Measurements from ENCODE around the gene RAPGEF3.

The RAPGEF3 gene

DNA sequence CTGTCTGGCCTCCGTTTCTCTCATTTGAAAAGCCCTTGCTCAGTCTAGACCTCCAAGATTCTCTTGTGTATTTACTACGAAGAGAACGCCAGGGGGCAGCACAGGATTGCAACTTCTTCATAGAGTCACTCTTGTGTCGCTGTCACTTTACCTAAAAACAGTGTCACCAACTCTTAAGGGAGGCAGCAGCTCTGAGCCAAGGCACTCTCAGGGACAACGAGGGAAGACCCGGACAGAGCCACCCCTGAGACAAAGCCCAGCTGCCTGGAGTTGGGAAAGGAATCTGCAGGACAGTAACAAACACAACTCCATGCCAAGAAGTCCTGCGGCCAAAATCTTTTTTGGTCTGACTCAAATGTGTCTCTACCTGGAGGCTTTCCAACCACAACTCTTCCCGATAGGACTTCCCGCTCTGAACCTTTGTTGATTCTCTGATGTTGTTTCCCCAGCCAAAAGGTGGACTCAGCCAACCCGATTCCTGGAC is 43.2 kb downstream of the RAPGEF3 start:
- Histone ChIP-seq H3K27me3 (replicated peaks; ENCODE audit: control insufficient read depth, insufficient read depth, low read length) (no peaks in the 10 kb centered on the region), H3K36me3 (ENCODE audit: control insufficient read depth, insufficient read depth, low read length) (no peaks in the 10 kb centered on the region), H3K4me3 (replicated peaks; ENCODE audit: low read depth, low read length) (no peak overlapping the region)
- peak; percentile 34 for DNase-seq (ENCODE audit: extremely low read depth, insufficient read length)
- peak; percentile 65 for TF ChIP-seq CTCF (IDR thresholded peaks at IDR 0.05; ENCODE audit: insufficient read depth, low read length, poor library complexity, severe bottlenecking)

DNA sequence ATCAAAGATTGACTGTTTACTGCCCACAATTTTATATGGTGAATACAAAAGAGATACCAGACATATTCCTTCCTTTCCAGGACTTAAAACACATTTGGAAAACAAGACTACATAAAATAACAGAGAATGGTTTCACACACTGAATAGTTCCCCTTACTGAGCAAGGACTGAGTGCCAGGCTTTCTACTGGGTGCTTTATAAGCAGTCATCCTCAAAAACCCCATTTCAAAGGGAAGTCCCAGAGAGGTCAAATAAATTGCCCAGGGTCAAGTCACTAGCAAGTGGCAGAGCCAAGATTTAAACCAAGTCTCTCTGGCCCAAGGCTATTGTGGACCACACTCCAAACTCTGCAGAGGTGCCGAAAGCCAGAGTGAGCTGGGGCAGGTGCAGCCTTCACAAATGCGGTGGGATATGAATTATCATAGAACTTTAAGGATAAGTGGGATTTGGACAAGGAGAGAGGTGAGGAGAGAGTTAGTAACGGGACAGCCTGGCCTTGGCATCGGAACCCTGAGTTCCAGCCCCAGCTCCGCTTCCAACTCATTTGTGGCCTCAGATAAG is 43.8 kb downstream of the RAPGEF3 start:
- H3K36me3 ChIP-seq (ENCODE audit: control insufficient read depth, insufficient read depth, low read length) = no peaks in the 10 kb centered on the region
- no peak for TF ChIP-seq CTCF (IDR thresholded peaks at IDR 0.05; ENCODE audit: insufficient read depth, low read length, poor library complexity, severe bottlenecking)
- DNase-seq (ENCODE audit: extremely low read depth, insufficient read length) = peak; percentile 28
- H3K27me3 ChIP-seq (replicated peaks; ENCODE audit: control insufficient read depth, insufficient read depth, low read length) = no peaks in the 10 kb centered on the region
- H3K4me3 ChIP-seq (replicated peaks; ENCODE audit: low read depth, low read length) = no peak overlapping the region

DNA sequence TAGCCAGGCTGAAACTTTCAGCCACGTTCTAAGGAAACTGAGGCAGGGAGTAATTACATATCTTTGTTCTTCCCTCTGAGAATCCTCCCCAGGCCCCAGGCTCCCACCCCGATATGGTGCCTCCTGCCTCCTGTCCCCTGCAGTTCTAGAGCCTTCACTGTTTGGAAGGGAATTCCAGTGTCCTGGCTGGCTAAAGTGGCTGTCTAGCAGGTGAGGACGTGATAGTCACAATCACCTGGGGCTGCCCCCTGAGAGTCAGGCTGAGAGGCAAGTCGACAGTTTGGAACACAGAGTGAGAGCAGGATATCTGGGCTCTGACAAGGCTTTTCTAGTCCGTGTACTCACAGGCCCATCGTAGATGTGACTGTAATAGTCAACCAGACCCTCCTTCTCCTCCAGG is 46.5 kb downstream of the RAPGEF3 start:
- H3K27me3 ChIP-seq (replicated peaks; ENCODE audit: control insufficient read depth, insufficient read depth, low read length) = no peaks in the 10 kb centered on the region
- no peak for TF ChIP-seq CTCF (IDR thresholded peaks at IDR 0.05; ENCODE audit: insufficient read depth, low read length, poor library complexity, severe bottlenecking)
- H3K4me3 ChIP-seq (replicated peaks; ENCODE audit: low read depth, low read length) = no peak overlapping the region
- DNase-seq (ENCODE audit: extremely low read depth, insufficient read length) = no peak
- H3K36me3 ChIP-seq (ENCODE audit: control insufficient read depth, insufficient read depth, low read length) = no peaks in the 10 kb centered on the region

GRCh38 chr12:47711448-47711847 is 47.2 kb downstream of the RAPGEF3 start:
- Histone ChIP-seq H3K27me3 (replicated peaks; ENCODE audit: control insufficient read depth, insufficient read depth, low read length) (no peaks in the 10 kb centered on the region), H3K4me3 (replicated peaks; ENCODE audit: low read depth, low read length) (no peak overlapping the region), H3K36me3 (ENCODE audit: control insufficient read depth, insufficient read depth, low read length) (no peaks in the 10 kb centered on the region)
- no peak for TF ChIP-seq CTCF (IDR thresholded peaks at IDR 0.05; ENCODE audit: insufficient read depth, low read length, poor library complexity, severe bottlenecking)
- DNase-seq (ENCODE audit: extremely low read depth, insufficient read length) = no peak

- H3K27me3 ChIP-seq (replicated peaks; ENCODE audit: control insufficient read depth, insufficient read depth, low read length) = no peaks in the 10 kb centered on the region
- no peak overlapping the region for H3K4me3 ChIP-seq (replicated peaks; ENCODE audit: low read depth, low read length)
- DNase-seq (ENCODE audit: extremely low read depth, insufficient read length) = no peak
- no peaks in the 10 kb centered on the region for H3K36me3 ChIP-seq (ENCODE audit: control insufficient read depth, insufficient read depth, low read length)
- no peak for TF ChIP-seq CTCF (IDR thresholded peaks at IDR 0.05; ENCODE audit: insufficient read depth, low read length, poor library complexity, severe bottlenecking)
These were observed 48.4 kb downstream of the RAPGEF3 start for GRCh38 chr12:47710278-47710677.

GRCh38 chr12:47709671-47710070 is 49.0 kb downstream of the RAPGEF3 start:
- no peak for DNase-seq (ENCODE audit: extremely low read depth, insufficient read length)
- Histone ChIP-seq H3K36me3 (ENCODE audit: control insufficient read depth, insufficient read depth, low read length) (no peaks in the 10 kb centered on the region), H3K27me3 (replicated peaks; ENCODE audit: control insufficient read depth, insufficient read depth, low read length) (no peaks in the 10 kb centered on the region), H3K4me3 (replicated peaks; ENCODE audit: low read depth, low read length) (no peak overlapping the region)
- TF ChIP-seq CTCF (IDR thresholded peaks at IDR 0.05; ENCODE audit: insufficient read depth, low read length, poor library complexity, severe bottlenecking) = no peak
